ENCODE data around the gene PTPRN2.

The PTPRN2 gene

DNA sequence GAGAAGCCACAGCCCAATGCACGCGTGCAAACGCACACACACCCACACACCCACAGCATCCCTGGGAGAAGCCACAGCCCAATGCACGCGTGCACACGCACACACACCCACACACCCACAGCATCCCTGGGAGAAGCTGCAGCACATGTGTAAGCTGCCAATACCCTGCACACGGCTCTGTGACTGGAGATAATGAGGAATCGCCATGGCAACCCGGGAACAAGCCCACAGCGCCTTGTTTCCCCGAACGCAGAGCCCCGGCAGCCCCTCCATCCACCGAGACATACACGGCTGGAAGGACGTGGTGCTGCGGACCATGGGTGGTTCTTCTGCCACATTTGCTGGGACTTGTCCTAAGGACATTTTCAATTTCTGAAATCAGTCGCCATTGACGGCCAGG, 221.3 kb downstream of the PTPRN2 start:
- no peaks in the 10 kb centered on the region for H3K9me3 ChIP-seq (replicated peaks in 1 of 2; ENCODE audit: control insufficient read depth in 2 of 2, insufficient read depth in 1 of 2, low read depth in 1 of 2, low read length in 2 of 2)
- no peaks in the 10 kb centered on the region for H3K36me3 ChIP-seq (replicated peaks in 1 of 2; ENCODE audit: control insufficient read depth in 2 of 2, insufficient read depth in 2 of 2, low read length in 2 of 2)
- no peak overlapping the region for H3K4me2 ChIP-seq (ENCODE audit: insufficient read depth, low read length, poor library complexity, severe bottlenecking)
- no peak overlapping the region for H4K91ac ChIP-seq (ENCODE audit: low read depth, low read length, poor library complexity)
- no peak overlapping the region for H3K18ac ChIP-seq (ENCODE audit: low read length)
- peaks cover 0 to 2% of the 10 kb centered on the region in 2 donors for H3K4me1 ChIP-seq (ENCODE audit: control insufficient read depth in 2 of 2, insufficient read depth in 1 of 2, low read depth in 1 of 2, low read length in 2 of 2)
- no peaks in the 10 kb centered on the region for H3K79me1 ChIP-seq (ENCODE audit: low read depth, low read length)
- no peak overlapping the region for H3K14ac ChIP-seq (ENCODE audit: low read length)
- no peak overlapping the region for H3K4ac ChIP-seq (ENCODE audit: low read length)
- WGBS, 2 donors (ENCODE audit: extremely low coverage in 2 of 2, insufficient read length in 2 of 2, insufficient replicate concordance in 1 of 2), result no CpG with 5 or more reads among the region's 19 CpGs
- H2BK12ac ChIP-seq (ENCODE audit: low read length), result no peak overlapping the region
- peak; percentile 11 for DNase-seq (ENCODE audit: low spot score)
- no peak overlapping the region for H3K23ac ChIP-seq (ENCODE audit: low read depth, low read length, poor library complexity)
- no peaks in the 10 kb centered on the region for H3K27me3 ChIP-seq (ENCODE audit: control insufficient read depth in 3 of 3, insufficient read depth in 3 of 3, low read depth in 1 of 3, low read length in 3 of 3)
- no peak overlapping the region for H2BK15ac ChIP-seq (ENCODE audit: low read length)
- no peak overlapping the region for H2AFZ ChIP-seq (ENCODE audit: low read length)
- no peak overlapping the region for H2AK5ac ChIP-seq (ENCODE audit: low read depth, low read length)
- no peak overlapping the region for H2BK5ac ChIP-seq (ENCODE audit: low read length)
- H4K8ac ChIP-seq (ENCODE audit: low read depth, low read length), result no peak overlapping the region
- no peak overlapping the region for H3K4me3 ChIP-seq (ENCODE audit: low read length in 2 of 2)
- no peak overlapping the region for H3K9ac ChIP-seq (ENCODE audit: low read depth, low read length, poor library complexity)
- no peak overlapping the region for H2BK120ac ChIP-seq (ENCODE audit: low read depth, low read length)
- no peak overlapping the region for H3K27ac ChIP-seq (replicated peaks; ENCODE audit: low read length)

DNA sequence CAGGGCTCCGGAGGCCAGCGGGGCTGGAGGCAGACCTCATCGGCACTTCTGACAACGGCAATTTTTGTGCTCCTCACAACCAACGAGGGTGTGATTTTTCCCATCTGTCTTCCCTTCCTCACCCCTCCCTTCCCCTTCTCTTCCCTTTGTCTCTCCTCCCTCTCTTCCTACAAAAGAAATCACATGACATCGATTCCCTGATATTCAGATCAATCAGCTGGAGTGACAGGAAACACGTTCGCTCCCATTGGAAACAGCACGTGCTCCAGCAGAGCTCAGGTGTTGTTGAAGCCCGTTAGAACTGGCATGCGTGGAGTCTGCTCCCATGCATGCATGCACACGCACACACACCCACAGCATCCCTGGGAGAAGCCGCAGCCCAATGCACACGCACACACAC, 222.4 kb downstream of the PTPRN2 start:
- no peak overlapping the region for H3K4me2 ChIP-seq (ENCODE audit: insufficient read depth, low read length, poor library complexity, severe bottlenecking)
- H3K27ac ChIP-seq (replicated peaks; ENCODE audit: low read length), result no peak overlapping the region
- H3K9me3 ChIP-seq (replicated peaks in 1 of 2; ENCODE audit: control insufficient read depth in 2 of 2, insufficient read depth in 1 of 2, low read depth in 1 of 2, low read length in 2 of 2), result no peaks in the 10 kb centered on the region
- H3K9ac ChIP-seq (ENCODE audit: low read depth, low read length, poor library complexity), result peak overlapping the region; percentile 60
- H2BK12ac ChIP-seq (ENCODE audit: low read length), result no peak overlapping the region
- no peak overlapping the region for H2BK120ac ChIP-seq (ENCODE audit: low read depth, low read length)
- no peak overlapping the region for H3K4ac ChIP-seq (ENCODE audit: low read length)
- H3K36me3 ChIP-seq (replicated peaks in 1 of 2; ENCODE audit: control insufficient read depth in 2 of 2, insufficient read depth in 2 of 2, low read length in 2 of 2), result no peaks in the 10 kb centered on the region
- no peak overlapping the region for H4K8ac ChIP-seq (ENCODE audit: low read depth, low read length)
- peak overlapping the region in 1 of 2 donors; percentile 59 for H3K4me3 ChIP-seq (ENCODE audit: low read length in 2 of 2)
- no peak overlapping the region for H2AFZ ChIP-seq (ENCODE audit: low read length)
- no peak overlapping the region for H2BK5ac ChIP-seq (ENCODE audit: low read length)
- H3K79me1 ChIP-seq (ENCODE audit: low read depth, low read length), result no peaks in the 10 kb centered on the region
- no peaks in the 10 kb centered on the region for H3K27me3 ChIP-seq (ENCODE audit: control insufficient read depth in 3 of 3, insufficient read depth in 3 of 3, low read depth in 1 of 3, low read length in 3 of 3)
- DNase-seq (ENCODE audit: low spot score), result no peak
- H2AK5ac ChIP-seq (ENCODE audit: low read depth, low read length), result no peak overlapping the region
- WGBS, 2 donors (ENCODE audit: extremely low coverage in 2 of 2, insufficient read length in 2 of 2, insufficient replicate concordance in 1 of 2), result no CpG with 5 or more reads among the region's 14 CpGs
- peak overlapping the region; percentile 94 for H3K14ac ChIP-seq (ENCODE audit: low read length)
- H3K18ac ChIP-seq (ENCODE audit: low read length), result peak overlapping the region; percentile 48
- no peak overlapping the region for H4K91ac ChIP-seq (ENCODE audit: low read depth, low read length, poor library complexity)
- no peak overlapping the region for H3K23ac ChIP-seq (ENCODE audit: low read depth, low read length, poor library complexity)
- H2BK15ac ChIP-seq (ENCODE audit: low read length), result no peak overlapping the region
- H3K4me1 ChIP-seq (ENCODE audit: control insufficient read depth in 2 of 2, insufficient read depth in 1 of 2, low read depth in 1 of 2, low read length in 2 of 2), result peaks cover 0 to 2% of the 10 kb centered on the region in 2 donors

DNA sequence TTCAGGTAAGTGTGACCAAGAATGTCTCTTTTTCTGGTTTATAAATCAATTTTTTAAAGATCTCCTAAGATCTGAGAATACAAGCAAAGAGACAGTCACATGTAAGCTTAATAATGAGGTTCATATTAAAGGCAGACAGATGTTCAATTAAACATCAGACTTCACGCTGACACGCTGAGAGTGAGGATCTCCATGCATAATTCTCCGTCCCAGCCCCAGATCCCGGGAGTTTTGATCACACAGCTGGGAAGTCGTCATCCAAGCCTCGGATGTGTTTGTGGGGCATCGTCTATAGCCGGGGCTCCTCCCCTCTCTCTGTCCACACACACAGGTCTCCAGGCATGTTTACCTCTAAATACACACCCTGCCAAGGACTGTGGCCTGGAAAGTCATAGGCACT, 223.2 kb downstream of the PTPRN2 start:
- Histone ChIP-seq H2AFZ (ENCODE audit: low read length) (no peak overlapping the region), H2BK120ac (ENCODE audit: low read depth, low read length) (no peak overlapping the region)
- WGBS, 2 donors (ENCODE audit: extremely low coverage in 2 of 2, insufficient read length in 2 of 2, insufficient replicate concordance in 1 of 2), result no CpG with 5 or more reads among the region's 8 CpGs

DNA sequence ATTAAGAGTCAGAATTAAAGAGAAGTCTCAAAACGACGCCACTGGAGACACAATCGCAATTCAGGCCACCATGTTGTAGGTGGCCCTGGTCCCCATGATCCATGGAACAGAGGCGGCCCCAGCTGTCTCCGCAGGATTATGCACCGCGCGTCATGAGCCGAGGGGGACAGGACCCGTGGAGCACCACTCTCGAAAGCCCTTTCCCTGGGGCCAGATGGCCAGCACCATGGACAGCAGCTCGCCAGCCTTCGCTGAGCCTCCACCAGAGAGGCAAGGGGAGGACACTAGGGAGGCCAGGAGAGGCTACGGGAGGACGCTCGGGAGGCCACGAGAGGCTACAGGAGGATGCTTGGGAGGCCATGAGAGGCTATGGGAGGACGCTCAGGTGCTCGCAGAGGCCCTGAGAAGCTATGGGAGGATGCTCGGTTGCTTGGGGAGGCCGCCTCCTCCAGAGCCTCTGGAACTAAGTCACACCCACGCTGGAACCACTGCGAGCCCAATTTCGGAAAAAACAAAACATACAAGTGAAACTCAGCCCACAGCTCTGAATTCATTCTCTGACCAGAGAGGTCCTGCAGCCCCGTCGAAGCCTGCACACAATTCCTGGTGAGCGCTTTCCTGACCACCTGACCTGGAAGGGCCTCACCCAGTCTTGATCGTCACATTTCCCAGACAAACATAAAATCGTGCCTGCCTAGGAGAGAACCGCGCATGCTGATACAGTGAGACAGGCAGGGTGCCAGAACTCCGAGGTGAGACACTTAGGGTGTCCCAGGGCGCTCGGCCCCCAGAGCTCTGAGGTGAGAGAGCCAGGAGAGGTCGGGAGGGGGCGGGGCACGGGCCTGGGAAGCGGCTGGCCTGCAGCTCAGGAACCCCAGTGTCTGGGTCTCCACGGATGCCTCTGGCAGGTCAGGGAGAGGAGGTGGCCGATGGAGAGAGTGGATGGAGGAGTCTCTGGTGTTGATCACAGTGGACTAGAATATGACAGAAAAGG, 224.4 kb downstream of the PTPRN2 start:
- H4K91ac ChIP-seq (ENCODE audit: low read depth, low read length, poor library complexity), result no peak overlapping the region
- H3K18ac ChIP-seq (ENCODE audit: low read length), result peak overlapping the region; percentile 32
- no peak overlapping the region for H2BK15ac ChIP-seq (ENCODE audit: low read length)
- peaks cover 0 to 2% of the 10 kb centered on the region in 2 donors for H3K4me1 ChIP-seq (ENCODE audit: control insufficient read depth in 2 of 2, insufficient read depth in 1 of 2, low read depth in 1 of 2, low read length in 2 of 2)
- H3K9me3 ChIP-seq (replicated peaks in 1 of 2; ENCODE audit: control insufficient read depth in 2 of 2, insufficient read depth in 1 of 2, low read depth in 1 of 2, low read length in 2 of 2), result no peaks in the 10 kb centered on the region
- H4K8ac ChIP-seq (ENCODE audit: low read depth, low read length), result no peak overlapping the region
- H3K4ac ChIP-seq (ENCODE audit: low read length), result no peak overlapping the region
- H3K9ac ChIP-seq (ENCODE audit: low read depth, low read length, poor library complexity), result no peak overlapping the region
- H3K14ac ChIP-seq (ENCODE audit: low read length), result no peak overlapping the region
- H2AK5ac ChIP-seq (ENCODE audit: low read depth, low read length), result no peak overlapping the region
- DNase-seq (ENCODE audit: low spot score), result peak; percentile 56
- WGBS, 2 donors (ENCODE audit: extremely low coverage in 2 of 2, insufficient read length in 2 of 2, insufficient replicate concordance in 1 of 2), result no CpG with 5 or more reads among the region's 40 CpGs
- no peak overlapping the region for H3K27ac ChIP-seq (replicated peaks; ENCODE audit: low read length)
- H3K4me3 ChIP-seq (ENCODE audit: low read length in 2 of 2), result no peak overlapping the region
- no peak overlapping the region for H2AFZ ChIP-seq (ENCODE audit: low read length)
- H2BK12ac ChIP-seq (ENCODE audit: low read length), result no peak overlapping the region
- no peak overlapping the region for H3K4me2 ChIP-seq (ENCODE audit: insufficient read depth, low read length, poor library complexity, severe bottlenecking)
- no peaks in the 10 kb centered on the region for H3K79me1 ChIP-seq (ENCODE audit: low read depth, low read length)
- H3K36me3 ChIP-seq (replicated peaks in 1 of 2; ENCODE audit: control insufficient read depth in 2 of 2, insufficient read depth in 2 of 2, low read length in 2 of 2), result no peaks in the 10 kb centered on the region
- no peak overlapping the region for H3K23ac ChIP-seq (ENCODE audit: low read depth, low read length, poor library complexity)
- H3K27me3 ChIP-seq (ENCODE audit: control insufficient read depth in 3 of 3, insufficient read depth in 3 of 3, low read depth in 1 of 3, low read length in 3 of 3), result no peaks in the 10 kb centered on the region
- no peak overlapping the region for H2BK5ac ChIP-seq (ENCODE audit: low read length)
- no peak overlapping the region for H2BK120ac ChIP-seq (ENCODE audit: low read depth, low read length)

More for the DNA sequence above, 223.2 kb downstream of the PTPRN2 start:
- no peak overlapping the region for H2AK5ac ChIP-seq (ENCODE audit: low read depth, low read length)
- H2BK5ac ChIP-seq (ENCODE audit: low read length), result no peak overlapping the region
- H4K91ac ChIP-seq (ENCODE audit: low read depth, low read length, poor library complexity), result no peak overlapping the region
- H4K8ac ChIP-seq (ENCODE audit: low read depth, low read length), result no peak overlapping the region
- H3K9me3 ChIP-seq (replicated peaks in 1 of 2; ENCODE audit: control insufficient read depth in 2 of 2, insufficient read depth in 1 of 2, low read depth in 1 of 2, low read length in 2 of 2), result no peaks in the 10 kb centered on the region
- DNase-seq (ENCODE audit: low spot score), result no peak
- H2BK15ac ChIP-seq (ENCODE audit: low read length), result no peak overlapping the region
- no peak overlapping the region for H3K18ac ChIP-seq (ENCODE audit: low read length)
- H3K4me1 ChIP-seq (ENCODE audit: control insufficient read depth in 2 of 2, insufficient read depth in 1 of 2, low read depth in 1 of 2, low read length in 2 of 2), result peaks cover 0 to 2% of the 10 kb centered on the region in 2 donors
- no peak overlapping the region for H3K4ac ChIP-seq (ENCODE audit: low read length)
- no peak overlapping the region for H3K23ac ChIP-seq (ENCODE audit: low read depth, low read length, poor library complexity)
- H3K36me3 ChIP-seq (replicated peaks in 1 of 2; ENCODE audit: control insufficient read depth in 2 of 2, insufficient read depth in 2 of 2, low read length in 2 of 2), result no peaks in the 10 kb centered on the region
- no peak overlapping the region for H3K27ac ChIP-seq (replicated peaks; ENCODE audit: low read length)
- H3K4me3 ChIP-seq (ENCODE audit: low read length in 2 of 2), result no peak overlapping the region
- no peak overlapping the region for H3K4me2 ChIP-seq (ENCODE audit: insufficient read depth, low read length, poor library complexity, severe bottlenecking)
- no peaks in the 10 kb centered on the region for H3K79me1 ChIP-seq (ENCODE audit: low read depth, low read length)
- H2BK12ac ChIP-seq (ENCODE audit: low read length), result no peak overlapping the region
- H3K14ac ChIP-seq (ENCODE audit: low read length), result no peak overlapping the region
- no peak overlapping the region for H3K9ac ChIP-seq (ENCODE audit: low read depth, low read length, poor library complexity)
- no peaks in the 10 kb centered on the region for H3K27me3 ChIP-seq (ENCODE audit: control insufficient read depth in 3 of 3, insufficient read depth in 3 of 3, low read depth in 1 of 3, low read length in 3 of 3)
